OCI-LY3 (cell line): ENCODE results near the gene POLN.

ENCODE experiments used
- H2AFZ ChIP-seq: fragments of 200-600, 300-600 bp; shearing (Covaris generic); 2 replicates; pipeline ENCODE4 v1.6.0; 2014; ENCODE audit warnings: antibody characterized with exemption, low read depth, low read length
- H3K27ac ChIP-seq: fragments of 200-600, 300-600 bp; sonication (generic); 2 replicates; pipeline ENCODE4 v1.5.1; 2014; ENCODE audit warnings: mild to moderate bottlenecking, low read length, moderate library complexity, mixed read lengths
- H3K27me3 ChIP-seq: fragments of 200-600, 300-600 bp; sonication (generic); 2 replicates; pipeline ENCODE4 v1.6.1; 2014; ENCODE audit warnings: low read depth, low read length, mixed read lengths
- H3K36me3 ChIP-seq: fragments of 200-600, 300-600 bp; sonication (generic); replicated peaks from 2 replicates; pipeline ENCODE3; 2014; ENCODE audit warnings: low read depth, low read length, mixed read lengths
- H3K4me1 ChIP-seq: fragments of 300-600, 200-600 bp; sonication (generic); 2 replicates; pipeline ENCODE4 v1.6.1; 2014; ENCODE audit warnings: low read length, mixed read lengths
- H3K4me2 ChIP-seq: fragments of 200-600, 300-600 bp; sonication (generic); 2 replicates; pipeline ENCODE4 v1.6.1; 2014; ENCODE audit warnings: low read length, mixed read lengths
- H3K4me3 ChIP-seq: fragments of 300-600, 200-600 bp; sonication (generic); 2 replicates; pipeline ENCODE4 v1.5.1; 2014; ENCODE audit warnings: antibody characterized with exemption, mild to moderate bottlenecking, low read length, moderate library complexity
- H3K79me2 ChIP-seq: fragments of 300-600, 200-600 bp; shearing (Covaris generic); 2 replicates; pipeline ENCODE4 v1.6.1; 2014; ENCODE audit warnings: mild to moderate bottlenecking, low read length, mixed read lengths
- H3K9ac ChIP-seq: fragments of 300-600, 200-600 bp; shearing (Covaris generic); 2 replicates; pipeline ENCODE4 v1.6.0; 2014; ENCODE audit warnings: mild to moderate bottlenecking, low read length, moderate library complexity
- H3K9me3 ChIP-seq: fragments of 200-600, 300-600 bp; shearing (Covaris generic); 2 replicates; pipeline ENCODE4 v1.6.1; 2014; ENCODE audit warnings: low read length, mixed read lengths; ENCODE audit not compliant: insufficient read depth
- H4K20me1 ChIP-seq: fragments of 200-600, 300-600 bp; sonication (generic); 2 replicates; pipeline ENCODE4 v1.6.1; 2016; ENCODE audit warnings: low read length, mixed read lengths; ENCODE audit not compliant: insufficient read depth
- EZH2phosphoT487 ChIP-seq: fragments of 200-600 bp; shearing (Covaris generic); IDR thresholded peaks from 2 replicates; pipeline ENCODE4 v1.6.1; 2018; ENCODE audit warnings: antibody characterized with exemption, mixed run types, low read depth
- TF ChIP-seq, protein P1 (sequence below): fragments of 200-600, 300-600 bp; sonication (generic); IDR thresholded peaks from 2 replicates; pipeline ENCODE4 v1.5.1; 2014; ENCODE audit warnings: antibody characterized with exemption, low read length, low read depth

The POLN gene

DNA sequence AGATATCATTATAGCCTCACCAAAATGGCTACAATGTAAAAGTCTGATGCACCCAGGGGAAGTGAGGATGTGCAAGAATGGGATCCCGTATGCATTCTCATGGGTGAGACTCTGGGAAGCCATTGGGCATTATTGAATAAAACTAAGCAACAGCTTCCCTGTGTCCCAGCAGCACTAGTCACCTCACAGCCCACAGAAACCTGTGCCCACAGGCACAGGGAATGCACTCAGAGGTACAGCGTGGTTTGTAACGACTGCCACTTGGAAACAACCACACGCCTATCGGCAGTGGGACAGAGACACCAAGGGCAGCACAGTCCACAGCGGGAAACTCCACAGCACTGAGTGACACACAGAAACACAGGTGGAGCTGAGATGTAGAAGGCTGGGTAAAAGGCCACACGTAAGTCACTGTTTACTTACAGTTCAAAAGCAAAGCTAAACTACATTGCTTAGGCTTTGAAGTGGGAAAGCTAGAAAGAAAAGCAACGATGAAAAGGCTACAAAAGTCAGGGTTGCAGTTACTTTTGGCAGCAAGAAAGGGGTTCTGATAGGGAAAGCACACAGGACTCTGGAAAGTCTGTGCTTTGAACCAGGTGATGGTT lies 69.2 kb downstream of the POLN start:
- no peak overlapping the region for H3K27ac ChIP-seq
- no peaks in the 10 kb centered on the region for H3K79me2 ChIP-seq
- H3K9ac ChIP-seq: no peak overlapping the region
- H3K4me2 ChIP-seq: no peak overlapping the region
- no peaks in the 10 kb centered on the region for H3K9me3 ChIP-seq
- H4K20me1 ChIP-seq: no peaks in the 10 kb centered on the region
- peaks cover 4% of the 10 kb centered on the region for H3K4me1 ChIP-seq
- H3K27me3 ChIP-seq: no peaks in the 10 kb centered on the region
- no peaks in the 10 kb centered on the region for H3K36me3 ChIP-seq
- TF ChIP-seq, protein P1, sequence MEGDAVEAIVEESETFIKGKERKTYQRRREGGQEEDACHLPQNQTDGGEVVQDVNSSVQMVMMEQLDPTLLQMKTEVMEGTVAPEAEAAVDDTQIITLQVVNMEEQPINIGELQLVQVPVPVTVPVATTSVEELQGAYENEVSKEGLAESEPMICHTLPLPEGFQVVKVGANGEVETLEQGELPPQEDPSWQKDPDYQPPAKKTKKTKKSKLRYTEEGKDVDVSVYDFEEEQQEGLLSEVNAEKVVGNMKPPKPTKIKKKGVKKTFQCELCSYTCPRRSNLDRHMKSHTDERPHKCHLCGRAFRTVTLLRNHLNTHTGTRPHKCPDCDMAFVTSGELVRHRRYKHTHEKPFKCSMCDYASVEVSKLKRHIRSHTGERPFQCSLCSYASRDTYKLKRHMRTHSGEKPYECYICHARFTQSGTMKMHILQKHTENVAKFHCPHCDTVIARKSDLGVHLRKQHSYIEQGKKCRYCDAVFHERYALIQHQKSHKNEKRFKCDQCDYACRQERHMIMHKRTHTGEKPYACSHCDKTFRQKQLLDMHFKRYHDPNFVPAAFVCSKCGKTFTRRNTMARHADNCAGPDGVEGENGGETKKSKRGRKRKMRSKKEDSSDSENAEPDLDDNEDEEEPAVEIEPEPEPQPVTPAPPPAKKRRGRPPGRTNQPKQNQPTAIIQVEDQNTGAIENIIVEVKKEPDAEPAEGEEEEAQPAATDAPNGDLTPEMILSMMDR: no peak
- TF ChIP-seq EZH2phosphoT487: no peak
- no peak overlapping the region for H2AFZ ChIP-seq
- no peak overlapping the region for H3K4me3 ChIP-seq

DNA sequence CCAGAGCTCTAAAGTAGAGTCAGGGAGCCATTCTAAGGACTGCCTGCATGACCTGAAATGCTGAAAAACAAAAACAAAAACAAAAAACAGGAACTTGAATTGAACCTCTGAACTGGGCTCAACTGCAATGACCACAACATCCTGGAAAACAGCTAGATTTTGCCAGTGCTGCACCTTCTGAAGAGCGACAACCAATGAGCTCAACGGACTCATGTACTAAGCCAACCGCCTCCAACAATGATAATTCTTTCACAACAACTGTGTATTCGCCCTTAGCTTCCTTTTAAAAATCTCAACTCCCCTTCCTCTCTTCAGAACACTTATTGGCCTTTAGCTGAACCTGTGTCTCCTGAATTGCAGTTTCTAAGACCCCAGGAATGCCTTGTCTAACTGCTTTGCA lies 69.8 kb downstream of the POLN start:
- Histone ChIP-seq H3K9me3 (no peaks in the 10 kb centered on the region), H4K20me1 (no peaks in the 10 kb centered on the region), H3K79me2 (no peaks in the 10 kb centered on the region), H3K36me3 (no peaks in the 10 kb centered on the region), H3K4me2 (no peak overlapping the region), H3K4me3 (no peak overlapping the region), H3K9ac (no peak overlapping the region), H3K27ac (no peak overlapping the region), H3K27me3 (no peaks in the 10 kb centered on the region), H2AFZ (no peak overlapping the region), H3K4me1 (peaks cover 9% of the 10 kb centered on the region)
- TF ChIP-seq, protein P1: no peak
- no peak for TF ChIP-seq EZH2phosphoT487

DNA sequence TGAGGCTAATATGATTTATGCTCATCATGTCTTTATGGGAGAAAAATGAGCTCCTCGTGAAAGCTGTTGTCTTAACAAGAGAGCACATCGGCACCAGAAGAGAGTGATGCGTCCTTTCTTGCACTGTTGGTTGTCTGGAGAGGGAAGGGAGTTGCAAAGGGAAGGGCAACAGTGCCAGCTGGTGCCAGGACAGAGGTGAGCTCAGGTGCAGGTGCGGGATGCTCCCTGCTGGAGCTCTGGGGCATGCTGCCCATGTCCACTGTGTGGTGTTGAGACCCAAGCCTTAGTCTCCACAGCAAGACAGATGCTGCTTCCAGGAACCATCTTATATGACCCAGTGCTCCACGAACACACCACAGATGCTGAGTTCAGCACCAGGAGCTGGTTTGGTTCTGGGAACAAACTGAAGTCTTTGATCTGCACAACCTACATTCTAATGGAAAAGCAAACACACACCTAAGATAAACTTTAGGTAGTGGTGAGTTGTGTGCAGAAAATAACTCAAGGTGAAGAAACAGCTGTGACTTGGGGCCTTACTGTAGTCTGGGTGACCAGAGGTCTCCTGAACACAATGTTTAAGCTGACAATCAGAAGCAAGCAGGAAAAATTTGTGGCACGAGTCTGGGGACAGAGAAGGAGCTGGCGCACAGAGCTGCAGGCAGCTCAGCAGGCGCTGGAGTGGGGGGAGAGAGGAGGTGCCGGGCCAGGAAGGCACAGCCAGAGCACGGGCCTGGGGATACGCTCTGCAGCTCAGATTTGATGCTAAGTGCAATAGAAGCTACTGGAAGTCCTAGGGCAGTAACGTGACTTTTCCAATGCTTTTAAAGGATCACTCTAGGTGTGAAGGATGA lies 73.2 kb downstream of the POLN start:
- H3K4me2 ChIP-seq: no peak overlapping the region
- H2AFZ ChIP-seq: no peak overlapping the region
- H3K79me2 ChIP-seq: no peaks in the 10 kb centered on the region
- H4K20me1 ChIP-seq: no peaks in the 10 kb centered on the region
- TF ChIP-seq EZH2phosphoT487: no peak
- TF ChIP-seq, protein P1: no peak; the same call in 1 of the 2 replicates
- no peaks in the 10 kb centered on the region for H3K36me3 ChIP-seq
- no peak overlapping the region for H3K4me3 ChIP-seq
- no peak overlapping the region for H3K9ac ChIP-seq
- no peaks in the 10 kb centered on the region for H3K9me3 ChIP-seq
- no peaks in the 10 kb centered on the region for H3K27me3 ChIP-seq
- no peak overlapping the region for H3K27ac ChIP-seq
- peaks cover 10% of the 10 kb centered on the region for H3K4me1 ChIP-seq

DNA sequence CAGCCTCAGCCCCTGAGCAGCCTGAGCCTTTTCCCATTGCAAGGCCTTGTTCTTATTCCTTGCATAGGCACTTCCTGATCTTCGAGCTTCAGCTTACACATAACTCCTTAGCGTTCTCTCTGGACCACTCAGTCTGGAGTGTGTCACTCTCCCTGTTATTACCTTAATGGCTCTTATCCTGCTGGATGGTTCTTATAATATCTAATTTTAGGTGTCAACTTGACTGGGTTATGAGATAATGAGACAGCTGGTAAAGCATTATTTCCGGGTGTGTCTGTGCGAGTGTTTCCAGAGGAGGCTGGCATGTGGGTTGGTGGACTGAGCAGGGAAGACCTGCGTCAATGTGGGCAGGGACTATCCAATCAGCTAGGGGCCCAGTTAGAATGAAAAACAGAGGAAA lies 75.7 kb downstream of the POLN start:
- Histone ChIP-seq H3K36me3 (no peaks in the 10 kb centered on the region), H3K4me1 (peaks cover 10% of the 10 kb centered on the region), H3K79me2 (no peaks in the 10 kb centered on the region), H3K27ac (no peak overlapping the region), H3K9ac (no peak overlapping the region), H3K9me3 (no peaks in the 10 kb centered on the region), H2AFZ (no peak overlapping the region), H3K4me2 (no peak overlapping the region), H3K27me3 (no peaks in the 10 kb centered on the region), H3K4me3 (no peak overlapping the region), H4K20me1 (no peaks in the 10 kb centered on the region)
- no peak for TF ChIP-seq EZH2phosphoT487
- TF ChIP-seq, protein P1: no peak
